GM08714 (cell line): Measurements from ENCODE around the gene ADGRG7.

Source experiments
- H3K4me3 ChIP-seq: fragments of 200-500 bp; sonication (Bioruptor generic); 2 replicates; pipeline ENCODE4 v1.5.1; 2014; ENCODE audit warnings: mild to moderate bottlenecking, low read length, inconsistent platforms
- ZNF274 ChIP-seq: IDR thresholded peaks from 2 replicates; pipeline ENCODE4 v1.6.1; 2012; ENCODE audit warnings: mild to moderate bottlenecking, low read depth, low read length

Gene ADGRG7

DNA sequence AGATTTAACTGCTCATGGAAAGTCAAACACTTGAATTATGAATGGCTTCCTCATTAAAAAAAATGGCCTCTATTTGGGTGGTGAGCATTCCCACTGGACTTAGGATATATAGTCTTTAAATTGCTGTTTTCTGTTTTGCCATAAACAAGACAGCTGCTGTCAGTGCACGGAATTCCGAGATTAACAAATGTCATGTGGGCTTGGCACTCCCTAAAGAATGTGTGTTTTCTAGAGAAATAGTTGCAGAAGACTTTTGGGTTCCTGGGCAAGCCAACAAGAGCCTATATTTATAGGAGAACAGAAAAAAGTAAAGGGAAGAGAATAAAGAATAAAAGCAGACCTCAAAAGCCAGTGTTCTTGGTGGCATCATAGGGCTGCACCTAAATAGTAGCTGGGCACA, 86.3 kb downstream of the ADGRG7 start:
- no peak for TF ChIP-seq ZNF274
- no peak overlapping the region for H3K4me3 ChIP-seq

DNA sequence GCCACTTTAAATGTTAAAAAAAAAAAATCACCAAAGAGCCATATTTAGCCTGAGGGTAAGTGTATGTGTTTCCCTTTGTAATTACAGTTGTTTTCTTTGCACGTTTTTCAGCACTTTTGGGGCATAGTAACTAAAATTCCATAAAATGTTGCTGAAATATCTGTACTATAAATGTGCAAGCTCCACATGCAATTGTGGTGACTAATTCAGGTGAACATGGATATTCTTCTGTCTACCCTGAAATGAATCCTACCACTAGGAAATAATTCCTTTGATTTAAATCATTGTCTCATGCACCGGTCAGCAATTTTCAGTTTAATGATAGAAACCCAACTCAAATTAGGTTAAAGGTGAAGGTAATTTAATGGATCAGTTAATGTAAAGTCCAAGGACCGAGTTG, 86.8 kb downstream of the ADGRG7 start:
- H3K4me3 ChIP-seq = no peak overlapping the region
- TF ChIP-seq ZNF274 = no peak

DNA sequence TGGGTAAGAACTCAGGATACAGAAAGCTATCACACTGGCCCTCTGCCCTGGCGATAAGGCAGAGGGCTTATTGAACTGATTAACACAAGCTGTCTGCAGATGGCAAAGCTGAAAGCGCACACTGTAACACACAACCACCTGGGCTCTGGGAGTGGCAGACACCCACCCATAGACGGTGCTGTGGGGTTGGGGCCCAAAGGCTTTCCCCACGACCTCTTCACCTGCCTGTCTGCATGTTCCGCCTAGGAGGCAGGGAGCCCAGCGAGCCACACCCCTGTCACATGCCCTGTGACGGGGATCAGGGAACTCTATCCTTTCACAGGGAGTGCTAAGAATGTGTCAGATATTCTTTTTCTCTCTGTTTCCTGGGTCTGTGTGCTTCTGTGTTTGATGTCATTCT, 87.8 kb downstream of the ADGRG7 start:
- no peak overlapping the region for H3K4me3 ChIP-seq
- TF ChIP-seq ZNF274 = no peak

DNA sequence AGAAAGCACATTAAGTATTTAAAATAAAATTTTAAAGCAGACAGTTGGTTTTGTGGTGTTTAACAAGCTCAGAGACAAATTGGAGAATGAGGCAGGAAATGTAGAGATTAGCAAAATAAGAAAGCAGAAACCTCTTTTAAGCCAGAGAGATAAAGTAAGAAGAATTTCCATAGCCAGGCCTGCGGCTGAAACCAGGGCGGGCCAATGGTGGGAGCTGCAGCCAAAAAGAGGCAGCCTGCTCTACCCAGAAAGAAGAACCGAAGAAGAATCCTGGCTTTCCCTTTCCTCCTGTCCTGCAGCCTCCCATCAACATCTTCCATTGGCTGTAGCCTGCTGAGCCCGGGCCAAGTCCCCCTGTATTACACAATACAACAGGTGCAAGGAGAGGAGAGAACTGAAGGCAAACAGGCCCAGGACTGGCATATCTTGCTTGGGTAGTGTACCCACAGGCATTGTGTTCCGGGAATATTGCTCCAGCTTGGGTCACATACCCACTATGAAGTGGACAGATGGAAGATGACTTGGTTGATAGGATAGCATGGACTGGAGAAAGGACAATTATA, 88.4 kb downstream of the ADGRG7 start:
- no peak overlapping the region for H3K4me3 ChIP-seq
- TF ChIP-seq ZNF274 = no peak

DNA sequence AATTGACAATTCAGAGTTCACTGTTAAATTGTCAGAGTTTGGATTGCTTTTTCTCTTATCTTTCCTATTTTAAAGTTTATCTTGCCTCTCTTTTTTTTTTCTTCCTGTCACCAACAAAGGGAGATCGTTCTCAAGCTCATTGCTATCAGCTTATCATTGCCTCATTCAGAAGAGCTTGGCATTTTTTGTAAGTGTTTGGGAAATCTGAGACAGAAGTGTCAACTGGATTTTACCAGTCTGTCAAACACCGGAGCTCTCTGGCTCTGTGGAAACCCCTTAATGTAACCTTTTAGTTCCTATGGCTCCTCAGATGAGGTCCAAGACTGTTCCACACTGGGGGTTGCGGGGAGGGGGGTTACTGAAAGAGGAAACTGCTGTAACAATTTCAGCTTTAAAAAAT, 89.3 kb downstream of the ADGRG7 start:
- TF ChIP-seq ZNF274 = no peak
- no peak overlapping the region for H3K4me3 ChIP-seq

DNA sequence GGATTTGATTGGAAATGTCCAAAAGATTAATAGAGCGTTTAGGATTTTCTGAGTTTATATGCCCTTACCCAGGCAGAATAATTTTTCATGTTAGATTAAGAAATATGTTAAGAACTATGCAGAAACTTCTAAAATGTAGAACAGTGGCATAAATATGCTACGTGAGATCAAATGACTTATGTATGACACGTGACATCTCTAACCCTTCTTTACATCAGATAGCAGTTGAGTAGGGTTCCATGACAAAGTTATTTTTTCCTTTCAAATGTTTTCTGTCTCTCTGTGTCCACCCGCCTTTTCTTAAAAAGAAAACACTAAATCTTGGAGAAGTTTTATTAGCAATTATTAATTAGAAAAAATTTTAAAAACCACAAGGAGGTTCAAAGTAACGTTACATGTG, 91.3 kb downstream of the ADGRG7 start:
- no peak for TF ChIP-seq ZNF274
- H3K4me3 ChIP-seq = no peak overlapping the region

DNA sequence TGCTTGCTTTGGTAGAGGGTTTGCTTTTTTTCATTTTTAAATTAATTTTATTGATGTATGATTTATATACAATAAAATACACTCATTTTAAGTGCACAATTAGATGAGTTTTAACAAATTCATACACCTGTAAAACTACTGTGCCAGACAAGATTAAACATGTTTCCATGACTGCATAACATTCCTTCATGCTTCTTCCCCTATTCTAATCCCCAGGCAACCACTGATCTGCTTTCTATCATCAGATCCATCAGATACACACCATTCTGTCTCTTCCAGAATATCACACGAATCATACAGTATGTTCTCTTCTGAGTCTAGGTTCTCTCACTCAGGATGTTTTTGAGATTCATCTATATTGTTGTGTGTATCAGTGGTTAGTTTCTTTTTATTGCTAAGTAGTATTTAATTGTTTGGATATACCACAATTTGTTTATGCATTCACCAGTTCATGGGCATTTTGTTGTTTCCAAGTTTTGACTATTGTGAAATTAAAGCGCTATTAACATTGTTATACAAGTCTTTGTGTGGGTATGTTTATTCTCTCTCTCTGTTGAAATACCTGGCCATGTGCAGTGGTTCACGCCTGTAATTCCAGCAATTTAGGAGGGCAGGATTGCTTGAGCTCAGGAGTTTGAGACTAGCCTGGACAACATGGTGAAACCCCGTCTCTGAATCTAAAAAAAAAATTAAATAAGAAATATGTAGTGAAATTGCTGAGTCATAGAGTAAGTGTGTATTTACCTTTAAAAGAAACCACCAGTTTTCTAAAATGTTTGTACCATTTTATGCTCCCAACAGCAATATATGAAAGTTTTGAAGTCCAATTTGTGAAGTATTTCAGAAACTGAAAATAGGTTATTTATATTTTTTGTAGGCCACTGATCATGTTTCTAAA, 92.9 kb downstream of the ADGRG7 start:
- no peak for TF ChIP-seq ZNF274
- no peak overlapping the region for H3K4me3 ChIP-seq

DNA sequence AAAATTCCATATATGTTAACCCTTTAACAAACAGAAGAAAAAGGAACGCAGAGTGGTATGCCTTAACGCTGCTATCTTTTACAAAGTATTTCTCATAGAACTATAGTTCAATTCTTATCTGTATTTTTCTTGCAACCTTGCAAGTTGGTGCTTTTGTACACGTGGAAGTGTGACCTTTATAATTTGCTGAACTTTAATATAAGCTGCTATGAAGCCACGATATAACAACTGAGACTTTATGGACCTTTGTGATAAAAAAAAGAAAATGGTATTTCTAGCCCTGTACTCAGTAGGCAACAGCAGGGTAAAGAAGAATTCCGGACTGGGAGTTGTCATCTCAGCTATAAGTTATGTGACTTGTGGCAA, 93.6 kb downstream of the ADGRG7 start:
- no peak overlapping the region for H3K4me3 ChIP-seq
- no peak for TF ChIP-seq ZNF274

DNA sequence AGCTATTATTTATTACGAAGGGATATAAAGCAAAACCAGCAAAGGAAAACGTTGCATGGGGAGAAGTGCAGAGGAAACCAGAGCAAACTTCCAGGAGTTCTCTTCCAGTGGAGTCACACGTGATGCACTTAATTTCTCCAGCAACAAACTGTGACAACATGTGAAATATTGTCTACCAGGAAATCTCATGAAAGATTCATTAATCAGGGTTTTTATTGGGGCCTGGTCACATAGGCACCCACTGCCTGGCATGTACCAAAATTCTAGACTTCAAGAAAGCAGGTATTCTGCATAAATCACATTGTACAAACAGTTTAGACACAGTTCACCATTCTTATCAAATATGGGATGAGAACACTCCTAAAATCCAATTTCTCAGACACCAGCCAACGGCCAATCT, 94.5 kb downstream of the ADGRG7 start:
- no peak for TF ChIP-seq ZNF274
- no peak overlapping the region for H3K4me3 ChIP-seq

DNA sequence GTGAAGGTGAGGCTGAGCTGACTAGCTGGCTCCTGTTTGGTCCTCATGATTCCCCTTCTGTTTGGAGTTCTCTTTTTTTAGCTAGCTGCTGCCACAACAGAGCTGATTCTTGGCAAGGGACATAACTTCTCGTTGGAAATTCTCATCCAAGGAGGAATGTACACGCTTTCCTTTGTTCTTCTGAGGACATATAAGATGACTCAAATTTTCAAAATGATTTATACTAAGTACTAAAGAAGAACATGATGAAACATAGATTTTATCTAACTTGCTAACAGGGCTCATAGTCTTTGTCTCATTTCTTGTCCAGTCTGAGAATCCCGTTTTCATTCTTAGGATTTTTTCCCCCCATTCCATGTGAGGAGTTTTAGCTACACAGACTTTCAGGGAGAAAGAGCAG, 97.0 kb downstream of the ADGRG7 start:
- no peak overlapping the region for H3K4me3 ChIP-seq
- no peak for TF ChIP-seq ZNF274

DNA sequence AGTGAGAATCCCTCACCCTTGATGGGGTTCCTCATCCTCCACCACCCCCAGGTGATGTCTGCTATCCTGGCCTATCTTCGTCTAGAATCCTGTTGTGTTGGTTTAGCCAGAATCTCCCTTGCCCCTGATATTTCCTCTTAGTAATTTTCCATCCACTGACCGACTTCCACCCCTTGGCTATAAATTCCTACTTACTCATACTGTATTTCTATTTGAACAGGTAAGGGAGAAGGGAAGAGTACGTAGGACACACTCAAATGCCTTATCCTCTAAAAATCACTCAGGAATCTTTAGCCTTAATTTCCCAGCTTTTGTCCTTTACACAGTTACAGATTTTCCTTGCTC, 99.2 kb downstream of the ADGRG7 start:
- TF ChIP-seq ZNF274 = no peak
- H3K4me3 ChIP-seq = peak overlapping the region; percentile 38

DNA sequence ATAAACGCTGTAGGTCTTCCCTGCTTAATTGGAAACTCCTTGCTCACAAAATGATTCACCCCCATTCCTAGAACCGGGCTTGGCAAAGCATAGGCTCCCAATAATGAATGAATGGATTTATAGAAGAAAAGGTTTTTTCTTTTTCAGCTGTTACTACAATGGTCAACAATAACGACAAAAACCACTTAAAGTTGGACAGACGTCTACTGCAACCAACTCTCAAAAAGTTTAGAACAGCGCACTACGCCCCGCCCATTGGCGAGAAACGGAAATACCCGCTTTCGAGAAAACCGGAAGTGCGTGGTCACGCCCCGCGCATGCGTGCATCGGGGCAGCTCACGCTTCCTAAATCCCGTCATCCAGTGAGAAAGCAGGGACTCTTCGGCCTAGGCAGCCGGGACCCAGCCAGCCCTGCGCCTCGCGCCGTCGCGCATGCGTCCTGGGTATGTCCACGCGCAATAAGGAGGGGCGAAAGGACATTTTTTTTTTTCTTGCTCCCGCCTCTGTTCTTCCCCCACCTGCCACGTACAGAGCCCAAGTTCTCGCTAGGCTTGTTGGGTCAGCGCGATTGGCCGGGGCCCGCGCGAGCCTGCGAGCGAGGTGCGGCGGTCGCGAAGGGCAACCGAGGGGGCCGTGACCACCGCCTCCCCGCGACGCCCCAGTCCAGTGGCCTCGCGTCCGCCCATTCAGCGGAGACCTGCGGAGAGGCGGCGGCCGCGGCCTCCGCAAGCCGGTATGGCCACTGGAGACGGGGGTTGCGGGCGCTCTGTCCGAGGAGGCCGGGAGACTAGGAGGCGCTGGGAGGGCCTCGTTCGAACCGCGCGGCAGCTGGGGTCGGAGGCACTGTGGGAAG, 99.8 kb downstream of the ADGRG7 start, which contains the start of gene TFG:
TSS of gene TFG (plus strand) at position 506 of the 853 bp plus-strand sequence. CDS start 4,192 bp downstream, outside the sequence.
- TF ChIP-seq ZNF274 = no peak
- peak within 1 kb of the TSS; percentile 96 for H3K4me3 ChIP-seq

DNA sequence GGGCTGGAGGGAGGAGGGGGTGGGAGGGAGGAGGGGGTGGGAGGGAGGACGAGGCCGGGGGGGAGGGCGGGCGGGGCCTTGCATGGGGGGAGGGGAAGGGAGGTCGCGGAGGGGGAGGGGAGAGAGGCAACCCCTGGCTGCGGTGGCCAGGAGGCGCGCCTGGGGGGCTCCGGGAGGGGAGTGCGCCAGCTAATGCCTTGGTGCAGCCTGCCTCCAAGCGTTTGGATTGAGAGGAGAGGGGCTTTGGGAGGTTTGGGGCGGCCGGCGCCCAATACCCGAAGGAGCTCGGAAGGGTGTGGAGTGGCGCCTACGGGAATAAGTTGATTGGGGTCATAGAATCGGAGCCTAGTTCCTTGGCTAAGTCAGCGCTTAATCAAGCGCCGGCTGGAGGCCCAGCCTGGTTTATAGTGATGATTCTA, 100.5 kb downstream of the ADGRG7 start:
- H3K4me3 ChIP-seq = peak overlapping the region; percentile 96

DNA sequence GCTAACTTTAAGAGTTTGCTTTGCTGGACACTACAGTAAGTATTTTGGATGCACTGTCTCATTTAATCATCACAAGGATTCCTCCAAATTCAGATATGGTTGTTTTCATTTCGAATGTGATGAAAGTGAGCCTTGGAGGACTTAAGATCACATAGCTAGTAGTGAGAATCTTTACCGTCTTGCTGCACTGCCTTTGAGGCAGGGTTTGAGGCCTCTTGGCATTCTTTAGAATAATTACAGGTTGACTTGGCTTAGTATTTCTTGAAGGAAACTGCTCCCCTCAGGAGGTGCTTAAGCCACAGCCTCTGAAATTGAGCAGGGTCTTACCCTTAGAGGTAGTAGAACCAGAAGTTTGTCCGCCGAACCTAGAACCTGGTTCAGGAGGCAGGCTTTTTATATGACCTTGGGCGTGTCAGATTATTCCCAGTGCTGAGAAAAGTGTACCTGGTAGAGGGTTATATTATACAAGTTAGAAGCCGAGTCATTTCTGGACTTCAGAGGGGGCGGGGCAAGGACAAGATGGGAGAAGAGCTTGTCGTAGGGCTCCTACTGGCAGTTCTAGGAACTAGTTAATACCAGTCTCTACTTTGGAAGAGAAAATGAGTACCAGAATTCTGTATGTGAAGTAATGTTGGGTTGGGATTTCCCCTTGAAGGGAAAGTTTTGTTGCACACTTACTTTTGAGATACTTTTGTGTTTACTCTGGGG, 101.0 kb downstream of the ADGRG7 start:
- no peak for TF ChIP-seq ZNF274
- peak overlapping the region; percentile 96 for H3K4me3 ChIP-seq

More for the DNA sequence above, 100.5 kb downstream of the ADGRG7 start:
- TF ChIP-seq ZNF274 = no peak
